GM21723 (cell line): ENCODE results near the gene SARS2.
A peak's percentile ranks its signal among the peaks of the same experiment; 100 is the strongest.

Experiments
- ATAC-seq: cut with Tn5 transposase; IDR thresholded peaks from one replicate; pipeline ENCODE4 v1.9.1; 2021; ENCODE audit warnings: mild to moderate bottlenecking, moderate library complexity; ENCODE audit not compliant: unreplicated experiment

The SARS2 gene

DNA sequence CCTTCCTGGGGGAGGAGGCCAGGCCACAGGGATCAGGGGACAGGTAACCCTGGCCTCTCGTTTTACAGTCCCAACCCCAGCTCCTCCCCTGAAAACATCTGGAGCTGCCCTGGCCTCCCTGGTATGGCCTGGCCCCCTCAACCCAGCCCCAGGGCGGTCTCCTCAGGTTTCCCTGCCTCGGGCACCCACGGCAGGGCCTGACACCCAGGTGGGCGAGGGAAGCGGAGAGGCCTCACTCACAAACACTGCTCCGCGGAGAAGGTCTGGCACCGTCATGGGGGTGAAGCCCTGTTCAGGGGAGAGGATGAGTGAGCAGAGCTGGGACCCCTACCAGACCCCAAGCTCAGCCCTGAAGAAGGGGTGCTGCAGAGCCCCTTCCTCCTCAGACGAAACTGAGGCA is 12.0 kb downstream of the SARS2 start:
- no peak for ATAC-seq

DNA sequence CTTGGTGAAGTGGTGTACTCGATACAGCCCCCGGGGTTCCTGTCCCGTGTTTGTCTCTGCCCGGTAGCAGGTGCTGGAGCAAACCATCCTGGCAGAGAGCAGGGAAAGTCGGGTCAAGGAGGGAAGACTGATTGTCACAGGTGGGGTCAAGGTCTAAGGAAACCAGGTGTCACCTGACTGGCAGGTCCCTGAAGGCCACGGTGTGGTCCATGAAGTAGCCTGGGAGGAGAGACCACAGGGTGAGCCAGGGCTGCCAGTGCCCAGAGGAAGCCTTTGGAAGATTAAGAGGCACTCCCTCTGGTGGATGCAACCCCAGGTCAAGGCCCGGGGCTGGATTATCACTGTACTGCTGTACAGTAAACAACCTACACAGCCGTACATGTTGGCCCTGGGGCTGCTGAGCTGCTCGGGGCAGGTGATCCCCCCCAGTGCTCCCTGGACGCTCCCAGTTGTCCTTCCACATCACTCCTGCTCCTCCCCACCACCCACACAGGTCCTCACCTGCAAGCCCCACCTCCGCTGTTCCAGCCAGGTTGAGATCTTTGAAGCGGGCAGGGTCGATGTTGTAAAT is 12.6 kb downstream of the SARS2 start:
- ATAC-seq, result no peak

DNA sequence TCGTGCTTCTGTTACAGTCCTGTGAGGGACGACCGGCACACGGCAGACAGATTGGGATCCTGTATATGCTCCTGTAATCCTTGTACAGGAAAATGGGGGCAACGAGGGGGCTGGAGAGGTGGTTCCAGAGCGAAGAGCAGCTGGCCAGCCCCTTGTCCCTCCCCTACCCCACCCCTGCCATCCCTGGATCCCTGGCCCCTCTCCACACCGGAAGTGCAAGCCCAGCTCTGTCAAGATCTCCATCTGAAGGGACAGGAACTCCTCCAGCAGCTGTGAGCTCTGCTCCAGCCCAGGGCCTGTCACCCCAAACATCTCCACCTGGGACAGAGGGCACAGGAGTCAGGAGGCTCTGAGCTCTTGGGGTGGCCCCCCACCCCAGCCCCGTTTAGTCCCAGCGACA is 13.0 kb downstream of the SARS2 start:
- ATAC-seq, result no peak

DNA sequence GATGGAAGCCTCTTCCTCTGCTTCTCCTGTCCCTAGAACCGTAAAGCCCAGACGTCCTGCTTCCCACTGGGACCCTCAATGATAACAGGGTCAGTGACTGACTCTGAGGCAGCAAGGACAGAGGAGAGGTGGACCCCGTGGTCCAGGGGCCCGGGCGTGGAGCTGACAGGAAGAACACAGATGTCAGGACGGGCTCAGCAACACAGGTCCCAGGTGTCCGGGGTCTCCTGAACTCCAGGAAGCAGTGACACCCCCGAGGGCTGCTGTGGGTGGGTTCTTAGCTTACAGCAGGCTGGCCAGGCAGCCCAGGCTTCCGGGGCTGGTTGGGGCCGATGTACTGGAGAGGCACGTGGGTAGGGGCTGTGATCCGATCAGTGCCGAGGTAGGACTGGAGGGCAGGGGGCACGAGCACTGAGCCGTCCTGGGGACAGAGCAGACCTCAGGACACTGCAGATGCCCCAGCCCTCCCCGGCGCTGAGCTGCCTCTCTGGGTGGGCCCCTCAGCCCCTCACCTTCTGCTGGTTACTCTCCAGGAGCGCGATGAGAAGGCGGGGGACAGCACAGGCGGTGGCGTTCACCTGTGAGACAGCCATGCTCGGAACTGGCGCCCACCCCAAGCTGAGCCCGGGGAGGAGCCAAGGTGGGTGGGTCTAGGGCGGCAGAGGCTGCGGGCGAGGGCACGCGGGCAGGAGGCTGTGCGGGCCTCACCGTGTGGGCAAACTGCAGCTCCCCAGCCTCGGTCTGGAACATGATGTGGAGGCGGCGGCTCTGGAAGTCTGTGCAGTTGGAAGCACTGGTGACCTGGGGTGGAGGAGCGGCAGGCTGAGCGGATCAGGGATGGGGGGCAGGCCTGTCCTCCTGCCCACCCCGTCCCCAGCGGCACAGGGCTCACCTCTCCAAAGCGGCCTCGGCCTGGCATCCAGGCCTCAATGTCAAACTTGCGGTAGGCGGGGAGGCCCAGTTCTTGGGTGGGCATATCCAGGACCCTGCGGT is 14.9 kb downstream of the SARS2 start:
- no peak for ATAC-seq

DNA sequence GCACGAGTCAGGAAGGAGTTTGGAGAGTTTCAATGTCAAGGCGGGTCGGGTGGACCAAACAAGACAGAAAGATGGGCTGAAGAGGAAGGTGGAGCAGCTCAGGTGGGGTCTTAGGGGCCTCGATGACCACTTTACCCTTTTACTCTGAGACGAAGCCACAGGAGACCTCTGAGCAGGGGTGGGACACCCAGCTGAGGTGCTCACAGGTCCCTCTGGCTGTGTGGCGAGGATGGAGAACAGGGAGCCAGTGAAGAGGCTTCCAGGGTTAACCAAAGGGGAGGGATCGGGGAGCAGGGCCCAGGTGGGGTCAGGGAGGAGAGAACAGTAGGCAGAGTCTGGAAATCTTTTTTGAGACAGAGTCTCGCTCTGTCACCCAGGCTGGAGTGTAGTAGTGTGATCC is 16.6 kb downstream of the SARS2 start:
- no peak for ATAC-seq

- no peak for ATAC-seq
Observed at GRCh38 chr19:38912600-38913514, 17.7 kb downstream of the SARS2 start.

DNA sequence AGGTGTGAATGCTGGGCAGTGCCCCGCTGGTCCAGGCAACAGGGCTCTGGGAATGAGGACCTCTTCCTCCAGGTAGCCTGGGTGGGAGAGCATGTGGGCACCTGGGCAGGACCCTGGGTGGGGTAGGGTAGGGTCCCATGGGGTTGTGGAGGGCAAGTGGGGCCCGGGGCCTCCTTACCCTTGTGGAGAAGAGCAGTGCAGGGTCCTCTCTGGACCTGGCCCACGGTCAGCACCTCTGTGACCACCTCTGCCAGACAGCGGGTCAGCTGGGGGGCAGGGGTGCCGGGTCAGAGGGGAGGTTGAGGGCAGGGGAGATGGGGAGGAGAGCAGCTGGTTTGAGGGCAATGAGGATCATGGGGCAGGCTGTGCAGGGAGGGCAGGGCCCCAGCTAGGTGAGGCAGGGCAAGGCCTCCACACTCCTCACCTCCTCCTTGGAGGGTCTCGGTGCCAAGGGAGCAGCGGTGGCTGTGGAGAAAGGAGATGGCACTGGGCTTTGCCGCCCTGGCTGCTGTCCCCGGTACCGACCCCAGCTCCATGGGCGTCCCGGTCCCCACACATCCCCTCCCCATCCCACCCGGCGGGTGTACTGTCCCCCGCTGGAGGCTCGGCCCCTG is 19.1 kb downstream of the SARS2 start:
- ATAC-seq, result no peak

DNA sequence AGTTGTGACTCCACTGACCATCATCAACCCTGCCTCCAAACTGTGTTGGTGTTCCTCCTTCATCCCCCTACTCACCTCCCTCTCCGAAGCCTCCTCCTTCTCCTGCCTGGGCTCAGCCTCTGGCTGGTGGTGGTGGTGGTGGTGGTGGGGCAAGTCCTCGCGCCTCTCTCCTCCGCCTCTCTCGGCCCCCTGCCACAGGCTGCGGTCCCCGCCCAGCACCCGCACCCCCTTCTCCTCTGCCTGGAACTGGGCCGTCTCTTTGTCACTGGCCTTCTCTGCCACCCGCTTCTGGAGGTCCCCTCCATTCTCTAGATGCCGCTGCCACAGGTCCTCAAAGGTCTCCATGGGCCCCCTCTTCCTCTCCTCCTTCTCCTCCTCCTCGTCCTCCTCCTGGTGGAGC is 20.1 kb downstream of the SARS2 start:
- no peak for ATAC-seq

DNA sequence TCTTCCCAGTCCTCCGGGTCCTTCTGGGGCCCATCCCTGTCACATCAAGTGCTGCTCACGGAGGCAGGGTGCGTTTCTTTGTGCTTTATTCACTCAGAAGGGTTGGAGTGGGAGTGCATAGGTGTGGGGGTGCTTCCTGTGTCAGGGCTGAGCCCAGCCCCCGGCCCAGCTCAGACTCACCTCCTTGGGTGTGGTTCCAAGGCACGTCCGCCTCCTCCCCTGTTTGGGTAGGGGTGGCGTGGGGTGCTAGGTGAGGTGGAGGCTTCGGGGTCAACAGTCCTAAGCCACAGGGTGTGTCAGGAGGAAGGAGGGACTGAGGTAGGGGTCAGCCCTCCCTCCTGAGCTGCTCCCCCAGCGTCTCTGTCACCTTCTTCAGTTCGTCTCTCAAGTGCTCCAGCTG is 21.7 kb downstream of the SARS2 start:
- ATAC-seq, result no peak

- no peak for ATAC-seq
Observed at GRCh38 chr19:38907670-38908069, 22.9 kb downstream of the SARS2 start.

- no peak for ATAC-seq
Observed at GRCh38 chr19:38907227-38907626, 23.3 kb downstream of the SARS2 start.

- ATAC-seq, result no peak
Observed at GRCh38 chr19:38905620-38906019, 24.9 kb downstream of the SARS2 start.

DNA sequence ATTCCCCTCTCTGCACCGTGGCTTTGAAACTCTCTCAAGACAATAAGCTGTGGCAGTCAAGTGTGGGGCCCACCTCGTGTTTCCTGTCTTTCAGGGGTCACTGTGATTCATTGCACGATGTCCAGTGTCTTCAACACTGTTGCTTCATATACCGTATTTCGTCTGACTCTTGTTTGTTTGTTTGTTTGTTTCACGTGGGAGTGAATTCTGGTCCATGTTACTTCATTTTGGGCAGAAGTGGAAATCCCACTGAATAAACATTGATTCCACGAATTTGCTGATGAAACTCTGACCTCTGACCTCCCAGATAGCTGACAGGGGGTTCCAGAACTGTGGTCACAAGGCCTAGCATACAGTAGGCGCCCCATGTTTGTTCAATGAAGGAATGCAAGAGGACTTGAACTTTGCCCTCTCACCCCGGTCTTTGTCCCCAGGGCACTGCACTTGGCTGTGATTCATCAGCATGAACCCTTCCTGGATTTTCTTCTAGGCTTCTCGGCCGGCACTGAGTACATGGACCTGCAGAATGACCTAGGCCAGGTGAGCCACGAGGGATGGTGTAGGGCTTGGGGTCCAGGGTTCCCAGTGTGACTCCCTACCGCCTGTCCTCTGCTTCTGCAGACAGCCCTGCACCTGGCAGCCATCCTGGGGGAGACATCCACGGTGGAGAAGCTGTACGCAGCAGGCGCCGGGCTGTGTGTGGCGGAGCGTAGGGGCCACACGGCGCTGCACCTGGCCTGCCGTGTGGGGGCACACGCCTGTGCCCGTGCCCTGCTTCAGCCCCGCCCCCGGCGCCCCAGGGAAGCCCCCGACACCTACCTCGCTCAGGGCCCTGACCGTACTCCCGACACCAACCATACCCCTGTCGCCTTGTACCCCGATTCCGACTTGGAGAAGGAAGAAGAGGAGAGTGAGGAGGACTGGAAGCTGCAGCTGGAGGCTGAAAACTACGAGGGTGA is 25.7 kb downstream of the SARS2 start:
- no peak for ATAC-seq

GRCh38 chr19:38901683-38902082 is 28.9 kb downstream of the SARS2 start:
- no peak for ATAC-seq

DNA sequence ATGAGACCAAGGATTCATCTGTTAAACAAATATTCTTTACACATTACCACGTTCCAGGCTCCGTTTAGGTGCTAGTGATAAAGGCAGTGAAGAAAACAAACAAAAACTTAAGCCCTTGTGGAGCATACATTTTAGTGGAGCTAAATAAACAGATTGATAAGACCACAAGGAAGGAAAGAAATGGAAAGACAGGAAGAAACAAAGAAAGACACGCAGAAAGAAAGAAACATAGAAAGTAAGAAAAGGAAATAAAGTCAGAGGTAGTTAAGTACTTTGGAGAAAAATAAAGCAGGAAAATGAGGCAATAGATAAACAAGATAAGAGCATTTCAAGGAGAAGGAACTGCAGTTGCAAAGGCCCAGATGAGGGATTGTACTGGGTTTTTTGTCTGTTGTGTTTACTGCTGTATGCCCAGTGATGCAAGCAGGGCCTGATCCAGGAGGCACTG is 29.8 kb downstream of the SARS2 start:
- ATAC-seq, result no peak

GRCh38 chr19:38900202-38900629 is 30.3 kb downstream of the SARS2 start:
- ATAC-seq, result no peak

- peak; percentile 89 for ATAC-seq
Observed at GRCh38 chr19:38899447-38900201, 30.9 kb downstream of the SARS2 start, which contains the start of the genes NFKBIB and SIRT2. TSS of gene NFKBIB (plus strand) at chr19:38899969. CDS start at chr19:38900033, 64 bp downstream. TSS of gene SIRT2 (minus strand) at chr19:38899618. CDS start at chr19:38899521, 97 bp downstream.

DNA sequence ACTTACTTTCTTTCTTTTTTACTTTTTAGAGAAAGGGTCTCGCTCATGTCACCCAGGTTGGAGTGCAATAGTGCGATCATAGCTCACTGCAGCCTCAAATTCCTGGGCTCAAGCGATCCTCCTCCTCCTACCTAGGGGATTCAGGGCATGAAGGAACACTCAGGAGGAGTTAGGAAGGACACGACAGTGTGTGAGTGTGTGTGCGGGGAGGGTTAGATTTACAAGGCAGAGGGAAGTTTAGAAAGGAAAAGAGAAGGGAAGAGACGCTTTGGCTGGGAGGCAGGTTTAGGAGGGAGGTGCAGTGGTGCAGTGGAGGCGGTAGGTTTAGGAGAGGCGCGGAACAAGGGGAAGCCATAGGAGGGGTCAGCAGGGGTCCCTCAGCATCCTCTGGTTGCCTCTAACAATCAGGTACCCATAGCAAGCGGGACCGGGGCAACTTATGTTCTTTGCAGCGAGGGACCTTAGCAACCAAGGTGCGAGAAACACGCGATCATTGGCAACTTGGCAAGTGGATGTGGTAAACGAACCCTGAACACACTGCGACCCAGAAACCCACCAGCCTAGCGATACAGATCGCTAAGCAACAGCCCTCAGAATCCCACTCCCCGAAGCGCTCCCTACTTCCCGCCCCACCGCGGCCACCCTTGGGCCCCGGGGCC is 31.6 kb downstream of the SARS2 start:
- ATAC-seq, result no peak
